Measurements from ENCODE around the gene TYW1B. TPM values are rescaled to one million over a fixed set of nuclear protein-coding genes. Genes with fewer than 3 reads are reported as not detected.
"Not testable (repeated sequence)": the region's sequence is repeated elsewhere in the genome, so short reads cannot be mapped to it uniquely, and the experiment has no call there.

The TYW1B gene
- total and polyA plus RNA-seq, 4 donors: 1.4 to 4.8 (median 3.7) TPM

- H3K9ac ChIP-seq (ENCODE audit: low read depth in 1 of 2, low read length in 2 of 2); H3K4me1 ChIP-seq (ENCODE audit: control insufficient read depth in 4 of 4, insufficient read depth in 4 of 4, low read length in 3 of 4); H3K27me3 ChIP-seq (ENCODE audit: control insufficient read depth in 4 of 4, insufficient read depth in 4 of 4, low read length in 3 of 4); H3K27ac ChIP-seq (ENCODE audit: low read depth in 1 of 2, low read length in 2 of 2); DNase-seq (ENCODE audit: low spot score); H3K9me3 ChIP-seq (ENCODE audit: control insufficient read depth in 4 of 4, low read length in 3 of 4); H3K36me3 ChIP-seq (ENCODE audit: control insufficient read depth in 4 of 4, insufficient read depth in 3 of 4, low read depth in 1 of 4, low read length in 3 of 4); H3K4me3 ChIP-seq (ENCODE audit: low read depth in 1 of 3, low read length in 3 of 3): not testable (repeated sequence)
- over 99% methylated on average over 2 of the region's 2 CpGs for WGBS
Measured at GRCh38 chr7:72730384-72730783, 97.6 kb downstream of the TYW1B start.

DNA sequence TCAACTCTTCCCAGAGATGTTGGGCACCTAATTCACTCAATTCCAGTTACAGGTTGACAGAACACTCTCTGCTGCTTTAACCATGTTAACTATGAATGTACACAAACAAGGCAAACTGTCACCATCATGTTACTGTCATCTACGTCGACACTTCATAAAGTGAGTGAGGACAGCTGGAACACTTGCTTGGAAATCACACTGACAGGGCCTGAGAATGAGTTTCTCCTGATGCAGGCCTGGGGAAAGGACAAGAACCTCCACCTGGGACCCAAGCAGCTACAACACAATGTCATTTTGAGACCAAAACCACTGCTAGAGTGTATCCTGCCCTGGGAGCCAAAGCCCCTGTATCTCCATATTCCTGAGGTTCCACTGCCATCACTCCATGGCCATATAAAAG, 98.9 kb downstream of the TYW1B start:
- not testable (repeated sequence) for H3K4me1 ChIP-seq (ENCODE audit: control insufficient read depth in 4 of 4, insufficient read depth in 4 of 4, low read length in 3 of 4); DNase-seq (ENCODE audit: low spot score); H3K36me3 ChIP-seq (ENCODE audit: control insufficient read depth in 4 of 4, insufficient read depth in 3 of 4, low read depth in 1 of 4, low read length in 3 of 4); H3K9ac ChIP-seq (ENCODE audit: low read depth in 1 of 2, low read length in 2 of 2); H3K4me3 ChIP-seq (ENCODE audit: low read depth in 1 of 3, low read length in 3 of 3); H3K27me3 ChIP-seq (ENCODE audit: control insufficient read depth in 4 of 4, insufficient read depth in 4 of 4, low read length in 3 of 4); H3K9me3 ChIP-seq (ENCODE audit: control insufficient read depth in 4 of 4, low read length in 3 of 4); H3K27ac ChIP-seq (ENCODE audit: low read depth in 1 of 2, low read length in 2 of 2)
- WGBS: 96% methylated on average over 2 of the region's 2 CpGs

DNA sequence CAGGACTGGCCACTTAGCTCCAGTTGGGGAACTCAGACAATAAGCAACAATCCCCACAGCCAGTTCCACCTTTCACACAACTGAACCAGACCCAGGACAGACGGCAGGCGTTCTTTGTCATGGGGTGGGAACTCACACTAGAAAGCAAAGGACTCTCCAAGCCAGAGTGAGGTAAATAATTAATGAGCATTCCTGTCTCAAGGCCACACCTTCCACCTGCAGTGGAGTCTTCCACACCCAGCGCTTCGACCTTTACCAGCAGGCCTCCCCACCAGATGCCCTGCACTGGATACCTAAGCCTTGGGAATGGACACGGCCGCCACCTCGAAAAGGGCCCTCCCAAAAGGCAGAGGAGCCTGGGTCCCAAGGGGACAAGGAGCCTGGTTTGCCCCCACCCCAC, 105.3 kb downstream of the TYW1B start:
- H3K4me3 ChIP-seq (ENCODE audit: low read depth in 1 of 3, low read length in 3 of 3); H3K4me1 ChIP-seq (ENCODE audit: control insufficient read depth in 4 of 4, insufficient read depth in 4 of 4, low read length in 3 of 4); H3K27me3 ChIP-seq (ENCODE audit: control insufficient read depth in 4 of 4, insufficient read depth in 4 of 4, low read length in 3 of 4); H3K27ac ChIP-seq (ENCODE audit: low read depth in 1 of 2, low read length in 2 of 2); H3K9ac ChIP-seq (ENCODE audit: low read depth in 1 of 2, low read length in 2 of 2); H3K36me3 ChIP-seq (ENCODE audit: control insufficient read depth in 4 of 4, insufficient read depth in 3 of 4, low read depth in 1 of 4, low read length in 3 of 4); H3K9me3 ChIP-seq (ENCODE audit: control insufficient read depth in 4 of 4, low read length in 3 of 4); DNase-seq (ENCODE audit: low spot score): not testable (repeated sequence)
- WGBS: 81% methylated on average over 7 of the region's 7 CpGs

DNA sequence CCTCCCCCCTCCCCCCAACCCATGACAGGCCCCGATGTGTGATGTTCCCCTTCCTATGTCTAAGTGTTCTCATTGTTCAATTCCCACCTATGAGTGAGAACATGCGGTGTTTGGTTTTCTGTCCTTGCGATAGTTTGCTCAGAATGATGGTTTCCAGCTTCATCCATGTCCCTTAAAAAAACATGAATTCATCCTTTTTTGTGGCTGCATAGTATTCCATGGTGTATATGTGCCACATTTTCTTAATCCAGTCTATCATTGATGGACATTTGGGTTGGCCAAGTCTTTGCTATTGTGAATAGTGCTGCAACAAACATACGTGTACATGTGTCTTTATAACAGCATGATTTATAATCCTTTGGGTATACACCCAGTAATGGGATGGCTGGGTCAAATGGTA, 107.1 kb downstream of the TYW1B start:
- not testable (repeated sequence) for DNase-seq (ENCODE audit: low spot score); H3K36me3 ChIP-seq (ENCODE audit: control insufficient read depth in 4 of 4, insufficient read depth in 3 of 4, low read depth in 1 of 4, low read length in 3 of 4); H3K27ac ChIP-seq (ENCODE audit: low read depth in 1 of 2, low read length in 2 of 2); H3K4me3 ChIP-seq (ENCODE audit: low read depth in 1 of 3, low read length in 3 of 3); H3K4me1 ChIP-seq (ENCODE audit: control insufficient read depth in 4 of 4, insufficient read depth in 4 of 4, low read length in 3 of 4); H3K27me3 ChIP-seq (ENCODE audit: control insufficient read depth in 4 of 4, insufficient read depth in 4 of 4, low read length in 3 of 4); H3K9me3 ChIP-seq (ENCODE audit: control insufficient read depth in 4 of 4, low read length in 3 of 4); H3K9ac ChIP-seq (ENCODE audit: low read depth in 1 of 2, low read length in 2 of 2)
- 95% methylated on average over 4 of the region's 4 CpGs for WGBS

DNA sequence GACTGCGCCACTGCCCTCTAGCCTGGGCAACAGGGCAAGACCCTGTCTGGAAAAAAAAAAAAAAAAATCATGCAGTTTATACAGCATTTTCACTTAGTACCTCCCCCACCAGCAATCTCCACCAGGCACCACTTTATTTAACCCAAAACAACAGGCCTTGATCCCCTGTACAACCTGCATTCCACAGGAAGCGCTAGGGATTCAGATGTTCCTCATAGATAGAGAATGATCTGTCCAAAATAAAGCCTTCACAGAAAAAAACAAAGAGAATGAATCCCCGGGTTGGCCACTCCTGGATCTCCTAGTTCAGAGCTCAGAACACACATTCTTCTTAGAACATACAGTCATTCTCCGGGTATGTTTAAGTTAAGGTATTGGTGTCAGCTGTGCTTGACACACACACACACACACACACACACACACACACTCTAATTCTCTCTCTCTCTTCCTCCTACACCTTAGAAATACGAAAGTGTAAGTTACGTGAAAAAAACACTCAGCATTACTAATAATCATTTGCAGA, 110.7 kb downstream of the TYW1B start:
- H3K4me3 ChIP-seq (ENCODE audit: low read depth in 1 of 3, low read length in 3 of 3); H3K36me3 ChIP-seq (ENCODE audit: control insufficient read depth in 4 of 4, insufficient read depth in 3 of 4, low read depth in 1 of 4, low read length in 3 of 4); H3K9me3 ChIP-seq (ENCODE audit: control insufficient read depth in 4 of 4, low read length in 3 of 4); H3K27me3 ChIP-seq (ENCODE audit: control insufficient read depth in 4 of 4, insufficient read depth in 4 of 4, low read length in 3 of 4); H3K27ac ChIP-seq (ENCODE audit: low read depth in 1 of 2, low read length in 2 of 2); H3K9ac ChIP-seq (ENCODE audit: low read depth in 1 of 2, low read length in 2 of 2); H3K4me1 ChIP-seq (ENCODE audit: control insufficient read depth in 4 of 4, insufficient read depth in 4 of 4, low read length in 3 of 4); DNase-seq (ENCODE audit: low spot score): not testable (repeated sequence)
- 91% methylated on average over 6 of the region's 6 CpGs for WGBS

- WGBS: 93% methylated on average over 3 of the region's 3 CpGs
- DNase-seq (ENCODE audit: low spot score); H3K4me3 ChIP-seq (ENCODE audit: low read depth in 1 of 3, low read length in 3 of 3); H3K9ac ChIP-seq (ENCODE audit: low read depth in 1 of 2, low read length in 2 of 2); H3K9me3 ChIP-seq (ENCODE audit: control insufficient read depth in 4 of 4, low read length in 3 of 4); H3K36me3 ChIP-seq (ENCODE audit: control insufficient read depth in 4 of 4, insufficient read depth in 3 of 4, low read depth in 1 of 4, low read length in 3 of 4); H3K4me1 ChIP-seq (ENCODE audit: control insufficient read depth in 4 of 4, insufficient read depth in 4 of 4, low read length in 3 of 4); H3K27me3 ChIP-seq (ENCODE audit: control insufficient read depth in 4 of 4, insufficient read depth in 4 of 4, low read length in 3 of 4); H3K27ac ChIP-seq (ENCODE audit: low read depth in 1 of 2, low read length in 2 of 2): not testable (repeated sequence)
Measured at GRCh38 chr7:72711927-72712326, 116.1 kb downstream of the TYW1B start.
